H1 (cell line): ENCODE measurements around the gene C3orf22. TPM values are rescaled to one million over a fixed set of nuclear protein-coding genes. Genes with fewer than 3 reads are reported as not detected.

Experiments
- CTCF ChIA-PET: fragments of 300-600 bp; sonication (Branson Sonifier 250); formaldehyde crosslinking; loops from one replicate; lab custom pipeline; 2021; ENCODE audit not compliant: partially characterized antibody; lab: Charles Lee
- POLR2A ChIA-PET: fragments of 300-600 bp; sonication (Branson Sonifier 250); formaldehyde crosslinking; loops from one replicate; lab custom pipeline; 2021; ENCODE audit warnings: inconsistent platforms; ENCODE audit not compliant: partially characterized antibody; lab: Charles Lee
- DNase-seq, 2 experiments: peaks; one replicate each; pipeline versions ENCODE4 v3.0.0 to v3.0.0-alpha.2; 2010 to 2022; ENCODE audit warnings: low spot score in 2 of 2, low read depth in 1 of 2, mixed read lengths in 1 of 2
- FAIRE-seq: peaks from 2 replicates; lab custom pipeline; 2011; peaks lifted over from hg19 to GRCh38; lab: Jason Lieb, UNC
- H2AFZ ChIP-seq: 2 replicates; pipeline ENCODE4 v1.8.1; 2012; ENCODE audit warnings: low read length, inconsistent platforms
- H2AK5ac ChIP-seq: 2 replicates; pipeline ENCODE4 v1.6.1; 2013; ENCODE audit warnings: low read depth, low read length
- H2BK120ac ChIP-seq: replicated peaks from 2 replicates; pipeline ENCODE3; 2013; ENCODE audit warnings: low read depth, low read length, inconsistent platforms
- H2BK12ac ChIP-seq: 2 replicates; pipeline ENCODE4 v1.6.1; 2013; ENCODE audit warnings: low read depth, low read length
- H2BK15ac ChIP-seq: 2 replicates; pipeline ENCODE4 v1.6.1; 2013; ENCODE audit warnings: low read length
- H2BK20ac ChIP-seq: 2 replicates; pipeline ENCODE4 v1.6.1; 2013; ENCODE audit warnings: low read length
- H2BK5ac ChIP-seq: 2 replicates; pipeline ENCODE4 v1.6.1; 2013; ENCODE audit warnings: low read depth, low read length
- H3K14ac ChIP-seq: 2 replicates; pipeline ENCODE4 v1.6.1; 2013; ENCODE audit warnings: inconsistent platforms; ENCODE audit not compliant: insufficient read length
- H3K18ac ChIP-seq: 2 replicates; pipeline ENCODE4 v1.6.1; 2013; ENCODE audit warnings: low read length; ENCODE audit errors: extremely low read depth
- H3K23ac ChIP-seq: 2 replicates; pipeline ENCODE4 v1.6.1; 2013; ENCODE audit warnings: inconsistent platforms; ENCODE audit not compliant: insufficient read length
- H3K23me2 ChIP-seq: 2 replicates; pipeline ENCODE4 v1.6.1; 2013; ENCODE audit warnings: low read depth, low read length
- H3K27ac ChIP-seq: 2 replicates; pipeline ENCODE4 v1.6.1; 2011; ENCODE audit warnings: low read depth, low read length, inconsistent platforms
- H3K27me3 ChIP-seq, 4 experiments: replicated peaks in 1 of 4; 1 replicate in 1 of 4; 2 replicates in 3 of 4; pipeline versions ENCODE4 v1.6.1 to v1.8.1; 2011 to 2013; ENCODE audit warnings: low read length in 3 of 4, mild to moderate bottlenecking in 3 of 4, inconsistent platforms in 2 of 4, mixed read lengths in 2 of 4, moderate library complexity in 1 of 4; ENCODE audit not compliant: control insufficient read depth in 3 of 4, insufficient read depth in 3 of 4; ENCODE audit errors: extremely low read depth in 1 of 4
- H3K36me3 ChIP-seq, 4 experiments: 2 replicates each; pipeline versions ENCODE4 v1.6.1 to v1.8.1; 2011 to 2013; ENCODE audit warnings: mild to moderate bottlenecking in 4 of 4, low read length in 3 of 4, moderate library complexity in 2 of 4, control low read depth in 1 of 4, inconsistent platforms in 1 of 4; ENCODE audit not compliant: insufficient read depth in 4 of 4, control insufficient read depth in 2 of 4
- H3K4ac ChIP-seq: replicated peaks from 2 replicates; pipeline ENCODE3; 2013; ENCODE audit warnings: low read length, low read depth, mixed read lengths, inconsistent platforms; ENCODE audit not compliant: insufficient read length
- H3K4me1 ChIP-seq, 4 experiments: replicated peaks in 1 of 4; 1 replicate in 1 of 4; 2 replicates in 3 of 4; pipeline versions ENCODE4 v1.6.1 to v1.8.1; 2011 to 2013; ENCODE audit warnings: low read length in 3 of 4, inconsistent platforms in 2 of 4, mixed read lengths in 1 of 4; ENCODE audit not compliant: insufficient read depth in 4 of 4, control insufficient read depth in 3 of 4
- H3K4me2 ChIP-seq, 2 experiments: 2 replicates each; pipeline versions ENCODE4 v1.6.1 to v1.8.1; 2011 to 2013; ENCODE audit warnings: low read depth in 2 of 2, low read length in 2 of 2, control low read depth in 1 of 2, inconsistent platforms in 1 of 2, mild to moderate bottlenecking in 1 of 2; ENCODE audit not compliant: insufficient read depth in 1 of 2
- H3K4me3 ChIP-seq, 4 experiments: fragments of 200-600, 300-600 bp in 1 of 4; sonication (generic), shearing (Covaris generic), sonication (Bioruptor Twin) in 1 of 4; 2 replicates each; pipeline versions ENCODE4 v1.5.1 to v1.8.1; 2011 to 2016; ENCODE audit warnings: low read length in 4 of 4, low read depth in 3 of 4, control low read depth in 2 of 4, inconsistent platforms in 2 of 4, mild to moderate bottlenecking in 2 of 4, mixed read lengths in 1 of 4, moderate library complexity in 1 of 4; ENCODE audit not compliant: insufficient read depth in 2 of 4; ENCODE audit errors: extremely low read depth in 1 of 4
- H3K56ac ChIP-seq: replicated peaks from 2 replicates; pipeline ENCODE3; 2013; ENCODE audit warnings: low read depth, mild to moderate bottlenecking, mixed read lengths, low read length, inconsistent platforms; ENCODE audit not compliant: insufficient read length
- H3K79me1 ChIP-seq: 2 replicates; pipeline ENCODE4 v1.6.1; 2013; ENCODE audit warnings: low read depth, low read length, control low read depth
- H3K79me2 ChIP-seq, 2 experiments: 2 replicates each; pipeline versions ENCODE4 v1.6.1 to v1.8.1; 2012 to 2013; ENCODE audit warnings: low read length in 2 of 2, mild to moderate bottlenecking in 2 of 2, inconsistent platforms in 1 of 2; ENCODE audit not compliant: insufficient read depth in 2 of 2, control insufficient read depth in 1 of 2
- H3K9ac ChIP-seq, 4 experiments: replicated peaks in 1 of 4; 1 replicate in 1 of 4; 2 replicates in 3 of 4; pipeline versions ENCODE4 v1.6.1 to v1.8.1; 2011 to 2013; ENCODE audit warnings: low read depth in 3 of 4, low read length in 3 of 4, control low read depth in 2 of 4, mild to moderate bottlenecking in 2 of 4, moderate library complexity in 2 of 4, inconsistent platforms in 1 of 4; ENCODE audit errors: extremely low read depth in 1 of 4
- H3K9me3 ChIP-seq, 2 experiments: 2 replicates each; pipeline versions ENCODE4 v1.6.1 to v1.8.1; 2012 to 2013; ENCODE audit warnings: mild to moderate bottlenecking in 2 of 2, moderate library complexity in 2 of 2, control low read depth in 1 of 2, inconsistent platforms in 1 of 2, low read depth in 1 of 2, low read length in 1 of 2, mixed read lengths in 1 of 2; ENCODE audit not compliant: insufficient read depth in 2 of 2
- H4K20me1 ChIP-seq, 2 experiments: replicated peaks in 1 of 2; 2 replicates each; pipeline versions ENCODE3 to v1.8.1; 2011 to 2013; ENCODE audit warnings: inconsistent platforms in 2 of 2, low read length in 2 of 2, mild to moderate bottlenecking in 1 of 2; ENCODE audit not compliant: insufficient read depth in 2 of 2, control insufficient read depth in 1 of 2
- H4K5ac ChIP-seq: 2 replicates; pipeline ENCODE4 v1.6.1; 2013; ENCODE audit warnings: low read length, low read depth, mixed read lengths, inconsistent platforms; ENCODE audit not compliant: insufficient read length
- H4K8ac ChIP-seq: 2 replicates; pipeline ENCODE4 v1.8.0; 2013; ENCODE audit warnings: mild to moderate bottlenecking, moderate library complexity, low read length, inconsistent platforms; ENCODE audit not compliant: insufficient read depth; ENCODE audit errors: extremely low read depth
- H4K91ac ChIP-seq: replicated peaks from 2 replicates; pipeline ENCODE3; 2013; ENCODE audit warnings: low read length, mixed read lengths, inconsistent platforms; ENCODE audit not compliant: insufficient read length
- CTBP2 ChIP-seq: IDR thresholded peaks from 2 replicates; pipeline ENCODE4 v1.7.0; 2011; ENCODE audit warnings: borderline replicate concordance, mild to moderate bottlenecking, moderate library complexity, mixed read lengths, low read length; ENCODE audit not compliant: insufficient read depth, insufficient read length
- EZH2 ChIP-seq: fragments of 200-600 bp; sonication (generic); IDR thresholded peaks from 2 replicates; pipeline ENCODE4 v1.7.1; 2012; ENCODE audit warnings: low read depth, mild to moderate bottlenecking, moderate library complexity, low read length, inconsistent platforms; ENCODE audit not compliant: severe bottlenecking
- POLR2AphosphoS5 ChIP-seq: IDR thresholded peaks from 2 replicates; pipeline ENCODE4 v1.6.1; 2011; ENCODE audit warnings: low read depth, low read length
- SIN3A ChIP-seq, 2 experiments: IDR thresholded peaks in 1 of 2; conservative IDR thresholded peaks in 1 of 2; 2 replicates each; pipeline ENCODE4 v1.6.1; 2011 to 2012; ENCODE audit warnings: low read length in 2 of 2, improper control_type of control experiment in 1 of 2, low read depth in 1 of 2, mild to moderate bottlenecking in 1 of 2
- SP1 ChIP-seq: IDR thresholded peaks from 2 replicates; pipeline ENCODE4 v1.6.1; 2011; ENCODE audit warnings: low read depth, low read length
- TAF7 ChIP-seq: optimal IDR thresholded peaks from 2 replicates; pipeline ENCODE3; 2011; ENCODE audit warnings: low read depth, mild to moderate bottlenecking, inconsistent platforms, low read length, moderate library complexity, borderline replicate concordance
- WGBS, 2 experiments: shearing (Covaris generic) in 1 of 2; methylation state at CpG; one replicate each; pipeline versions ENCODE4 v1.1.6 to v1.1.7; 2013 to 2015; ENCODE audit warnings: low lambda C conversion rate in 2 of 2, mixed read lengths in 2 of 2, inconsistent platforms in 1 of 2, low coverage in 1 of 2, missing lambda C conversion rate in 1 of 2; ENCODE audit not compliant: insufficient replicate concordance in 2 of 2, insufficient coverage in 1 of 2, insufficient read length in 1 of 2; ENCODE audit errors: extremely low coverage in 1 of 2, missing lambda C conversion rate in 1 of 2; 5-methylcytosine and 5-hydroxymethylcytosine counted together
- polyA plus RNA-seq, 7 experiments: library from polyadenylated mRNA; depleted of rRNA in 3 of 7; stranded (reverse) in 5 of 7; unstranded in 2 of 7; fragments of >200 nt in 5 of 7; fragments of 200-250 nt in 2 of 7; gene quantifications; 1 replicate in 5 of 7; 2 replicates in 1 of 7; 4 replicates in 1 of 7; pipeline versions ENCODE4 v1.2.1 to v1.2.3, GENCODE V29; 2011 to 2013; ENCODE audit warnings: missing spikeins in 2 of 7, mixed read lengths in 2 of 7
- total RNA-seq: library from RNA; stranded (reverse); fragmentation: NEBNext Ultra II Directional; extraction: Animal tissue kit (Norgen Biotek cat#: 25700); gene quantifications from 2 replicates; pipeline ENCODE4 v1.2.1, GENCODE V29; 2021
- TF ChIP-seq, protein P1 (sequence below): IDR thresholded peaks from 2 replicates; pipeline ENCODE4 v1.6.1; 2011; ENCODE audit warnings: low read depth, mild to moderate bottlenecking, low read length; ENCODE audit not compliant: insufficient read depth
- TF ChIP-seq, protein P2 (sequence below): IDR thresholded peaks from 2 replicates; pipeline ENCODE4 v1.6.1; 2012; ENCODE audit warnings: low read length, inconsistent platforms

The C3orf22 gene
- total and polyA plus RNA-seq, 2 of the 8 experiments (the other 6 are each of a cell fraction or from before 2014, with no cell fraction given): not detected

DNA sequence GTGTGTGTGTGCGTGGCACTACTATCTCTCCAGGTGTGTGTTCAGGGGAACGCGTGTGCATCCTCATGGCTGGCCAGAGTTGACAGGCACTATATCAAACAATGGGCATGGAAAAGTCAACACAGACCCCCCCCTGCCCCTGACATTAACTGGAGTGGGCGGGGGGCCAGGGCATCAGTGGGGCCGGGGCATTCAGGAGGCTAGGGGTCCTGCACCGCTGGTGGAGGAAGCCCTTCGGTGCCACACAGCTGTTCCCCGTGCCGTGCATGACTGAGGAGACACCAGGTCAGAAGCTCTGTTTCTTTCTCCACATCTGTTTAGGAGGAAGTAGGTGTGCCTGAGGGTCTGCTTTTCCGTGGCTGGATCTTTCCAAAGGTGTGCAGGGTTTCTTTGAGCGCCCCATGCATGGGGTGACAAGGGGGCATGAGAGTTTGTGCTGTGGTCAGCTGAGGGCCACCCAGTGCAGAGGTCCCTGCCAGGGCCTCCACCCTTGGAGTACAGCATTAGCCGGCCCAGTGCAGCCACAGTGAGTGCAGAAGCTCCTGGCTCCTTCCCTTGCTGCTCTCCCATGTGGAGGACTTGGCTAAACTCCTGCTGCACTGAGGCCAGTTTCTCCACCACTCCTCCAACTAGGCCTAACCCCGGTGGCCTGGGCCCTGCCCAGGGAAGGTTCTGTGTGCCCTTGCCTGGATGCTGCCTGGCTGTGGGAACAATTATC lies 7.5 kb downstream of the C3orf22 start:
- WGBS, 2 experiments: 83% methylated on average over 9 of the region's 13 CpGs; no CpG with 5 or more reads in 1 of the 2 experiments
- H4K20me1 ChIP-seq: no peaks in the 10 kb centered on the region
- peaks cover 0 to 20% (median 10%) of the 10 kb centered on the region in 4 experiments; a peak in 6 of 7 replicates for H3K4me1 ChIP-seq
- H3K27me3 ChIP-seq: no peaks in the 10 kb centered on the region
- DNase-seq: no peak
- H3K79me1 ChIP-seq: no peaks in the 10 kb centered on the region
- H2BK5ac ChIP-seq: no peak overlapping the region
- peak overlapping the region; percentile 90; the same call in 1 of the 2 replicates for H2BK12ac ChIP-seq
- no peak overlapping the region for H3K4me2 ChIP-seq
- no peak overlapping the region for H3K27ac ChIP-seq
- peaks cover 3% of the 10 kb centered on the region; the same call in 1 of the 2 replicates for H3K23me2 ChIP-seq
- no peak overlapping the region for H2BK20ac ChIP-seq
- no peak overlapping the region for H3K9ac ChIP-seq
- no peak overlapping the region for H3K4me3 ChIP-seq
- no peak overlapping the region for H4K8ac ChIP-seq
- no peak overlapping the region for H3K14ac ChIP-seq
- peak overlapping the region; percentile 46; the same call in 1 of the 2 replicates for H2BK15ac ChIP-seq
- H3K9me3 ChIP-seq: no peaks in the 10 kb centered on the region
- H3K18ac ChIP-seq: no peak overlapping the region
- H3K79me2 ChIP-seq: no peaks in the 10 kb centered on the region
- H2AK5ac ChIP-seq: no peak overlapping the region
- no peak overlapping the region for H3K4ac ChIP-seq
- no peak overlapping the region for H4K5ac ChIP-seq
- no peak overlapping the region for H4K91ac ChIP-seq
- FAIRE-seq: no peak
- H3K56ac ChIP-seq: no peak overlapping the region
- H3K36me3 ChIP-seq: no peaks in the 10 kb centered on the region; a peak in 1 of 8 replicates
- H2BK120ac ChIP-seq: no peak overlapping the region
- ChIA-PET POLR2A (no interaction called here), CTCF (interaction anchor here (0.8 to 2.9 kb wide), 6 partner anchors 9 to 305 kb away, joined by 3 to 12 read pairs (median 4); partner anchors contain the start of gene CHST13)
- no peak overlapping the region for H2AFZ ChIP-seq
- no peak overlapping the region for H3K23ac ChIP-seq
- TF ChIP-seq, protein P1, sequence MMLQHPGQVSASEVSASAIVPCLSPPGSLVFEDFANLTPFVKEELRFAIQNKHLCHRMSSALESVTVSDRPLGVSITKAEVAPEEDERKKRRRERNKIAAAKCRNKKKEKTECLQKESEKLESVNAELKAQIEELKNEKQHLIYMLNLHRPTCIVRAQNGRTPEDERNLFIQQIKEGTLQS: no peak
- TF ChIP-seq POLR2AphosphoS5 (no peak), EZH2 (no peak), SP1 (no peak), CTBP2 (no peak), TAF7 (no peak), SIN3A (conservative IDR thresholded peaks at IDR 0.05 in 1 of 2, IDR thresholded peaks at IDR 0.05 in 1 of 2; ENCODE audit: low read depth in 1 of 2, low read length in 2 of 2) (no peak)
- TF ChIP-seq, protein P2, sequence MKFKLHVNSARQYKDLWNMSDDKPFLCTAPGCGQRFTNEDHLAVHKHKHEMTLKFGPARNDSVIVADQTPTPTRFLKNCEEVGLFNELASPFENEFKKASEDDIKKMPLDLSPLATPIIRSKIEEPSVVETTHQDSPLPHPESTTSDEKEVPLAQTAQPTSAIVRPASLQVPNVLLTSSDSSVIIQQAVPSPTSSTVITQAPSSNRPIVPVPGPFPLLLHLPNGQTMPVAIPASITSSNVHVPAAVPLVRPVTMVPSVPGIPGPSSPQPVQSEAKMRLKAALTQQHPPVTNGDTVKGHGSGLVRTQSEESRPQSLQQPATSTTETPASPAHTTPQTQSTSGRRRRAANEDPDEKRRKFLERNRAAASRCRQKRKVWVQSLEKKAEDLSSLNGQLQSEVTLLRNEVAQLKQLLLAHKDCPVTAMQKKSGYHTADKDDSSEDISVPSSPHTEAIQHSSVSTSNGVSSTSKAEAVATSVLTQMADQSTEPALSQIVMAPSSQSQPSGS: no peak
